Peyer's patch (tissue), 4 donors: ENCODE data around the gene C12orf43.

ENCODE experiments used
- CTCF ChIP-seq, 6 experiments: fragments of 450-650 bp in 4 of 6; fragments of 200-600 bp in 2 of 6; sonication (generic) in 1 of 6; IDR thresholded peaks; one replicate each; pipeline ENCODE4 v1.5.1; 2017 to 2019; ENCODE audit warnings: antibody characterized with exemption in 6 of 6, mild to moderate bottlenecking in 3 of 6, moderate library complexity in 1 of 6
- POLR2A ChIP-seq, 2 donors: fragments of 450-650 bp; IDR thresholded peaks; one replicate each; pipeline ENCODE4 v1.5.1; 2017; ENCODE audit warnings: antibody characterized with exemption in 2 of 2, mild to moderate bottlenecking in 2 of 2, moderate library complexity in 2 of 2

GRCh38 chr12:121013715-121014114 is 2.6 kb downstream of the C12orf43 start:
- TF ChIP-seq CTCF (IDR thresholded peaks at IDR 0.05) (peak in 1 of 6 experiments; percentile 8), POLR2A (IDR thresholded peaks at IDR 0.05) (no peak)
